Fibroblast of mammary gland (primary cell): ENCODE data around the gene FAM120A.
A peak's percentile ranks its signal among the peaks of the same experiment; 100 is the strongest.

ENCODE experiments used
- DNase-seq: peaks from one replicate; pipeline ENCODE4 v3.0.0-alpha.2; 2010; ENCODE audit warnings: low read depth
- H3K4me3 ChIP-seq: 2 replicates; pipeline ENCODE4 v1.5.1; 2011; ENCODE audit warnings: low read depth, mild to moderate bottlenecking, low read length, moderate library complexity; ENCODE audit not compliant: control insufficient read depth
- TF ChIP-seq, protein P1 (sequence below): conservative IDR thresholded peaks from 2 replicates; pipeline ENCODE4 v1.5.1; 2011; ENCODE audit warnings: low read depth, low read length, inconsistent platforms; ENCODE audit not compliant: control insufficient read depth, insufficient read depth

Gene FAM120A

DNA sequence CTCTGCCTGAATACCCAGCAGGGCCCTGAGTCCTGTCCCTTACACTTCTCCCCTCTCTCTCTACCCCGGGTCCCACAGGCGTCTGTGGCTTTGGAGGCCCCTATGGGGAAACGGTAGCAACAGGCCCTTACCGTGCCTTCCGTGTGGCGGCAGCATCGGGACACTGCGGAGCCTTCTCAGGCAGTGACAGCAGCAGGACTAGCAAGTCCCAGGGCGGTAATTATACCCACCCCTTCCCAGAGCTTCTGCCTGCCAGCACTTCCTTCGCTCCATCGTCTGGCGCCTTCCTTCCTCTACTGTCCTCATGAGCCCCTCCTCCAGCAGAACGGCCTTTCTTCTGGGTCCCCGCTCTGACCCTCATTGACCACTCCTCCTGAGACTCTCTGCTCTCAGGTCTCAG lies 107.0 kb downstream of the FAM120A start:
- H3K4me3 ChIP-seq: no peak overlapping the region
- DNase-seq: no peak
- TF ChIP-seq, protein P1, sequence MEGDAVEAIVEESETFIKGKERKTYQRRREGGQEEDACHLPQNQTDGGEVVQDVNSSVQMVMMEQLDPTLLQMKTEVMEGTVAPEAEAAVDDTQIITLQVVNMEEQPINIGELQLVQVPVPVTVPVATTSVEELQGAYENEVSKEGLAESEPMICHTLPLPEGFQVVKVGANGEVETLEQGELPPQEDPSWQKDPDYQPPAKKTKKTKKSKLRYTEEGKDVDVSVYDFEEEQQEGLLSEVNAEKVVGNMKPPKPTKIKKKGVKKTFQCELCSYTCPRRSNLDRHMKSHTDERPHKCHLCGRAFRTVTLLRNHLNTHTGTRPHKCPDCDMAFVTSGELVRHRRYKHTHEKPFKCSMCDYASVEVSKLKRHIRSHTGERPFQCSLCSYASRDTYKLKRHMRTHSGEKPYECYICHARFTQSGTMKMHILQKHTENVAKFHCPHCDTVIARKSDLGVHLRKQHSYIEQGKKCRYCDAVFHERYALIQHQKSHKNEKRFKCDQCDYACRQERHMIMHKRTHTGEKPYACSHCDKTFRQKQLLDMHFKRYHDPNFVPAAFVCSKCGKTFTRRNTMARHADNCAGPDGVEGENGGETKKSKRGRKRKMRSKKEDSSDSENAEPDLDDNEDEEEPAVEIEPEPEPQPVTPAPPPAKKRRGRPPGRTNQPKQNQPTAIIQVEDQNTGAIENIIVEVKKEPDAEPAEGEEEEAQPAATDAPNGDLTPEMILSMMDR: no peak

DNA sequence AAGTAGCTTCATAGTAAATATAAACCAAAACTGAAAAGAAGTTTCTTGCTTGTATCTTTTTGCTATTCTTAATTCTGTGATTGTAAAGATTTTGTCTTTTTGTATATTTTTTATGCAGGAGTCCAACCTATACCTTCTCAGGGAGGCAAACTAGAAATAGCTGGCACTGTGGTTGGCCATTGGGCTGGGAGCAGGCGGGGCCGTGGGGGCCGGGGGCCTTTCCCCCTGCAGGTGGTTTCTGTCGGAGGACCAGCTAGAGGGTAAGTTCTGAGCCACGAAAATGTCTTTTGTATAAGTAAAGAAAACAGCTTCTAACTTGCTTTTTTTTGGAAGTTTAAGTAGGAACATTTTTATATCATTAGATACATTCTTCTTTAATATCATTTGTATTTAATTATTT lies 109.5 kb downstream of the FAM120A start:
- no peak overlapping the region for H3K4me3 ChIP-seq
- no peak for DNase-seq
- TF ChIP-seq, protein P1: no peak

DNA sequence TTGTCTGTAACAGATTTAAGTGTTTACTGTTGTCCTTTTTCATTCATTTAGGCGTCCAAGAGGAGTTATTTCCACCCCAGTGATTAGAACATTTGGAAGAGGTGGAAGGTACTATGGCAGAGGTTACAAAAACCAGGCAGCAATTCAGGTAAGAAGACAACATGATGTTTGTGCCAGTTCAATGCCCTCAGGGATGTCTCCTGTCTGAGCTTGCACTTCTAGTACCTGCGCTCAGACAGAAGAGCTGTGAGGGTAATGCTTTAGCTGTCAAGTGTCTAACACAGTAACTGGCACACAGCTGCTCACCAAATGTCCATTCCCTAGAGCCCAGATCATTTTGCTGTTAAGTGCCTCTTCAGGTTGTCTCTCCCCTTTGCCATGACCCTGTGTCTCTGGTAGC lies 110.7 kb downstream of the FAM120A start:
- DNase-seq: no peak
- no peak overlapping the region for H3K4me3 ChIP-seq
- TF ChIP-seq, protein P1: no peak

DNA sequence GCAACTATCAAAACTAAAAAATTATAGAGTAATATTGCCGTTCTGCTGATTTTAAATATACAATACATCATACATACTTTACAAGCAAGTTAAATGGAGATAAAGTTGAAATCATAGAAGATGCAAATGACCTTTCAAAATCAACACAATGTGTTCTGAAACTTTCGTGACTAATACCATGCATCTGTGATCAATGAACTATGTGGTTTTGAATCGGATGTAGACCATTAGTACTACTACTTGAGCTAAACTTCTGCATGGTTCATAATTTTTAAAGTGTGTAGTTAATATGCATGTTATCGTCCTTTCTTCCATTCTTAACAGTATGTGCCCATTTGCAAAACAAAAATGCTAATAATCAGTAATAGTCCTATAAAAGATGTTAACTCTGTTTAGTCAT lies 113.6 kb downstream of the FAM120A start:
- TF ChIP-seq, protein P1: no peak
- DNase-seq: no peak
- no peak overlapping the region for H3K4me3 ChIP-seq

DNA sequence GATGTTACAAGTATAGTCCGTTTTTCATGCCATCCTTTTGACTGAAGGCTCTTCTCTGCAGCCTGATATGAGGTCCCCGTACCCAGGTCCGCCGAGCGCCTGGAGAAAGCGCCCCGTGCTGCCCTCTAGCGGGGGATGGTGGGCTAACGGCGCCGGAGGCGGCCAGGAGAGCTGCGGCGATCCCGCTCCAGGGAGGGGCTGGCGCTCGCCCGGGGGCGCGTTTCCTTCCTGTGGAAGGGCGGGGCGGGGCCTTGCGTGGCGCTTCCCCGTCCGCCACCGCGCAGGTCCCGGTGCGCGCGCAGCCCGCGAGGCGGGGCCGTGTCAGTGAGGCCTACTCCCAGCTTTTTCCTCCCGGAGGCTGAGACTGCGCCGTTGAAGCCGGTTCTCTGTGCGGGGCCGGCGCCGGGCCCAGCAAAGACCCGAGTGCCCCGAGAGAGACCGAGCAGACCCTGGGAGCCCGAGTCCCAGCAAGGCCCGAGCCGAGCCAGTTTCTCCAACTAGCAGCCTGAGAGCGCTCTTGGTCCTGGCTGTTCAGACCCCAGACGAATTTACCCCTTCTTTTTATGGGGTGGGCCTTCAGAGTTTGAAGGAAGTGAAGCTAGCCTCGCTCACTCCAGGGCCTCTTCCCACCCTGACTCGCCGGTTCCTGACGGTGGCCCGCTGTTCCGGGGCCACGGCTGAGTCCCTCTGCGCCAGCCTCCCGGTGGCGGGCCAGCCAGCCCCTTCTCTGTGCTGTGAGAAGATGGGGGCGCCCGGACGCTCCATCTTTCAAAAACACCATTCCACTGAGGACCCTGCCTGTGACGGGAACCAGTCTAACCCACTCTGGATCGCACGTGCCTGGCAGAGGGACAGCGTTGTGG lies 115.2 kb downstream of the FAM120A start:
- peak; percentile 92 for DNase-seq
- TF ChIP-seq, protein P1: peak; percentile 71
- peak overlapping the region; percentile 66 for H3K4me3 ChIP-seq

DNA sequence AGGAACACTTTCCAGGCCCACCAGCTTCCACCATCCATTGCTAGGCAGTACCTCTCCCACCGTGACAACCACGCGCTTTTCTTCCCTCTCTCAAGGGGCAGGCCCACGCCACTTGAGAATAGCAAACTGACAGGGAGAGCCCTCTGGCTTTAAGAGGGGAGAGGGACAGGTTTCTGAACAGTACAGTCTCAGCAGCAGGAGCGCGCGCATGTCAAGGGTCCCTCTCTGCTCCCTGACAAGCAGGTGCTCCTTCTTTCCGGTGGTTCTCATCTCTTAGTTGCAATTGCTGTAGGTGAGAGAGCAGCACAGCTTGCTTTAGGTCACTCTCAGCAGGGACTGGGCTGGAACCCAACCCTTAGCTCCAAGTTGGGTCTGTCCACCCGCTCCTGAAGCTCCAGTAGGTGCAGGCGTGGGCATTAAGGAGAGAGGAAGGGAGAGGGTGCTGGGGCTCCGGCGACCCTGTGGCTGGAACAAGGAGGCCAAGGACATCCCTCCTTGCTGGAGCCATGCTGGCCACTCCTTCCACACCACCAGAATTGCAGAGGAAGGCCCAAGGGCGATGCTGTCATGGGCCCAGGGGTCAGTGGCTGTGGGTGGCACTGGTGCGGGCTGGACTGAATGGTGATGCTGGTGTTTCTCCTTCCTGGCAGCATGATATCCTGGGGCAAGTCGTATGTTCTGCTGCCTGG lies 115.9 kb downstream of the FAM120A start:
- H3K4me3 ChIP-seq: peak overlapping the region; percentile 66

More for the DNA sequence above, 115.9 kb downstream of the FAM120A start:
- TF ChIP-seq, protein P1: no peak
- no peak for DNase-seq
